Measurements from ENCODE around the gene SAE1. TPM values are rescaled to one million over a fixed set of nuclear protein-coding genes. Genes with fewer than 3 reads are reported as not detected.
"Not testable (repeated sequence)": the region's sequence is repeated elsewhere in the genome, so short reads cannot be mapped to it uniquely, and the experiment has no call there.

SAE1 gene
- 121 and 124 TPM in 2 replicates for total RNA-seq

GRCh38 chr19:47130589-47131227 lies at the start of gene SAE1:
Gene SAE1 (plus strand): TSS chr19:47130835. CDS start chr19:47130931, 96 bp downstream.
- peak; percentile 94 for DNase-seq (ENCODE audit: extremely low read depth, low read depth, low spot score)

GRCh38 chr19:47081095-47081494 lies 49.5 kb upstream of the SAE1 start:
- no peak for DNase-seq (ENCODE audit: extremely low read depth, low read depth, low spot score)

GRCh38 chr19:47082493-47082892 lies 48.1 kb upstream of the SAE1 start:
- DNase-seq (ENCODE audit: extremely low read depth, low read depth, low spot score): no peak

GRCh38 chr19:47084879-47085439 lies 45.7 kb upstream of the SAE1 start:
- DNase-seq (ENCODE audit: extremely low read depth, low read depth, low spot score): no peak

- no peak for DNase-seq (ENCODE audit: extremely low read depth, low read depth, low spot score)
These were observed 44.4 kb upstream of the SAE1 start for GRCh38 chr19:47086280-47086679.

GRCh38 chr19:47089767-47090350 lies 40.8 kb upstream of the SAE1 start:
- no peak for DNase-seq (ENCODE audit: extremely low read depth, low read depth, low spot score)

GRCh38 chr19:47093254-47093653 lies 37.4 kb upstream of the SAE1 start:
- no peak for DNase-seq (ENCODE audit: extremely low read depth, low read depth, low spot score)

GRCh38 chr19:47093841-47094240 lies 36.8 kb upstream of the SAE1 start:
- DNase-seq (ENCODE audit: extremely low read depth, low read depth, low spot score): no peak

GRCh38 chr19:47094557-47095475 lies 35.8 kb upstream of the SAE1 start:
- DNase-seq (ENCODE audit: extremely low read depth, low read depth, low spot score): no peak

GRCh38 chr19:47095476-47096099 lies 35.0 kb upstream of the SAE1 start:
- no peak for DNase-seq (ENCODE audit: extremely low read depth, low read depth, low spot score)

- no peak for DNase-seq (ENCODE audit: extremely low read depth, low read depth, low spot score)
These were observed 34.4 kb upstream of the SAE1 start for GRCh38 chr19:47096100-47096704.

GRCh38 chr19:47096721-47097120 lies 33.9 kb upstream of the SAE1 start:
- no peak for DNase-seq (ENCODE audit: extremely low read depth, low read depth, low spot score)

- no peak for DNase-seq (ENCODE audit: extremely low read depth, low read depth, low spot score)
These were observed 33.0 kb upstream of the SAE1 start for GRCh38 chr19:47097396-47098201.

- no peak for DNase-seq (ENCODE audit: extremely low read depth, low read depth, low spot score)
These were observed 32.0 kb upstream of the SAE1 start for GRCh38 chr19:47098608-47099007.

GRCh38 chr19:47099576-47100050 lies 31.0 kb upstream of the SAE1 start:
- DNase-seq (ENCODE audit: extremely low read depth, low read depth, low spot score): no peak

- no peak for DNase-seq (ENCODE audit: extremely low read depth, low read depth, low spot score)
These were observed 30.3 kb upstream of the SAE1 start for GRCh38 chr19:47100290-47100689.

- DNase-seq (ENCODE audit: extremely low read depth, low read depth, low spot score): not testable (repeated sequence)
These were observed 29.5 kb upstream of the SAE1 start for GRCh38 chr19:47101116-47101515.

GRCh38 chr19:47102346-47103060 lies 28.1 kb upstream of the SAE1 start:
- DNase-seq (ENCODE audit: extremely low read depth, low read depth, low spot score): no peak

GRCh38 chr19:47104680-47105079 lies 26.0 kb upstream of the SAE1 start:
- DNase-seq (ENCODE audit: extremely low read depth, low read depth, low spot score): no peak

Measured in glomerular endothelial cell (primary cell).